Measurements from ENCODE around the gene PGLYRP3.

The PGLYRP3 gene

GRCh38 chr1:153307221-153307600, 5.5 kb downstream of the PGLYRP3 start:
- no peak for DNase-seq (ENCODE audit: low read depth in 2 of 2)
- no peak overlapping the region for H3K4me3 ChIP-seq (replicated peaks in 1 of 2; ENCODE audit: low read depth in 2 of 2, low read length in 2 of 2)
- no peak for TF ChIP-seq CTCF (IDR thresholded peaks at IDR 0.05; ENCODE audit: low read depth, low read length)

GRCh38 chr1:153306303-153307220, 6.2 kb downstream of the PGLYRP3 start:
- no peak for DNase-seq (ENCODE audit: low read depth in 2 of 2)
- TF ChIP-seq CTCF (IDR thresholded peaks at IDR 0.05; ENCODE audit: low read depth, low read length): no peak
- no peak overlapping the region for H3K4me3 ChIP-seq (replicated peaks in 1 of 2; ENCODE audit: low read depth in 2 of 2, low read length in 2 of 2)

GRCh38 chr1:153305682-153306081, 7.1 kb downstream of the PGLYRP3 start:
- no peak for TF ChIP-seq CTCF (IDR thresholded peaks at IDR 0.05; ENCODE audit: low read depth, low read length)
- H3K4me3 ChIP-seq (replicated peaks in 1 of 2; ENCODE audit: low read depth in 2 of 2, low read length in 2 of 2): no peak overlapping the region
- no peak for DNase-seq (ENCODE audit: low read depth in 2 of 2)

- no peak for DNase-seq (ENCODE audit: low read depth in 2 of 2)
- H3K4me3 ChIP-seq (replicated peaks in 1 of 2; ENCODE audit: low read depth in 2 of 2, low read length in 2 of 2): no peak overlapping the region
- no peak for TF ChIP-seq CTCF (IDR thresholded peaks at IDR 0.05; ENCODE audit: low read depth, low read length)
Measured at GRCh38 chr1:153302308-153302707, 10.4 kb downstream of the PGLYRP3 start.

DNA sequence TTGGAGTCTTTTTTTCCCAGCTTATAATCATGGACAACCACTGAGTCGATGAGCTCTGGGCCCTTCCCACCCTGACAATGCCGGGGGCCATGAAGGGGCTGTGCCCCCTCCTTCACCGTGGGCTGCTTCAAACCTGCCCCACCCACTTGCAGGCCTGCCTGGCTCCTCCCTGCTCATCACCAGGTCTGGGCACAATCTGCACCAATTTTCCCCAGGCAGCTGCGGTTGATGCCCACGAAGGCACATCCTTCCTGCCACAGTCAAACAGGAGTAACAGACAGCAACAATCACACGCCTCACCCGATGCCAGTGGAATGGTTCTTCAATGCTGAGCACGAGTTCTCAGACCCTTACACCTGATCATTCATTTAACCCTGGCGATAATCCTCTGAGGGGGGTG, 18.9 kb downstream of the PGLYRP3 start:
- DNase-seq (ENCODE audit: low read depth in 2 of 2): no peak
- H3K4me3 ChIP-seq (replicated peaks in 1 of 2; ENCODE audit: low read depth in 2 of 2, low read length in 2 of 2): no peak overlapping the region
- no peak for TF ChIP-seq CTCF (IDR thresholded peaks at IDR 0.05; ENCODE audit: low read depth, low read length)

GRCh38 chr1:153293480-153293775, 19.3 kb downstream of the PGLYRP3 start:
- no peak for TF ChIP-seq CTCF (IDR thresholded peaks at IDR 0.05; ENCODE audit: low read depth, low read length)
- DNase-seq (ENCODE audit: low read depth in 2 of 2): no peak
- H3K4me3 ChIP-seq (replicated peaks in 1 of 2; ENCODE audit: low read depth in 2 of 2, low read length in 2 of 2): no peak overlapping the region
